Measurements from ENCODE around the gene ATF4. TPM values are rescaled to one million over a fixed set of nuclear protein-coding genes. Genes with fewer than 3 reads are reported as not detected.

ATF4 gene
- total and polyA plus RNA-seq, 2 of the 13 experiments (the other 11 are each of a cell fraction or from before 2014, with no cell fraction given) = 486 to 1,297 TPM

- peak; percentile 91; the same call in 1 of the 2 replicates for TF ChIP-seq ATF5 (CRISPR knock-in tag; IDR thresholded peaks at IDR 0.05; ENCODE audit: low read depth)
- no peak for TF ChIP-seq BRD4 (CRISPR knock-in tag; IDR thresholded peaks at IDR 0.05)
- TF ChIP-seq SP2 (CRISPR knock-in tag; IDR thresholded peaks at IDR 0.05) = peak; percentile 76
- TF ChIP-seq PHF21A (CRISPR knock-in tag; IDR thresholded peaks at IDR 0.05) = peak; percentile 42; the same call in 1 of the 2 replicates
- no peak; the same call in 1 of the 2 replicates for TF ChIP-seq ZBTB43 (CRISPR knock-in tag; conservative IDR thresholded peaks at IDR 0.05)
- no peak for TF ChIP-seq ZNF746 (CRISPR knock-in tag; IDR thresholded peaks at IDR 0.05)
- TF ChIP-seq GTF3A (CRISPR knock-in tag; conservative IDR thresholded peaks at IDR 0.05) = no peak
- peak; percentile 52; the same call in 1 of the 2 replicates for TF ChIP-seq HNF4A (CRISPR knock-in tag; IDR thresholded peaks at IDR 0.05)
- TF ChIP-seq ATF7 (IDR thresholded peaks at IDR 0.05) = no peak
- 0 out of 2 replicates have a peak, but pooled peaks have one; percentile 76 for TF ChIP-seq ATF7 (CRISPR knock-in tag; IDR thresholded peaks at IDR 0.05)
- no peak for TF ChIP-seq SRSF1 (optimal IDR thresholded peaks at IDR 0.05; ENCODE audit: low read depth, low read length)
- 0 out of 2 replicates have a peak, but pooled peaks have one; percentile 48 for TF ChIP-seq BRCA1 (CRISPR knock-in tag; IDR thresholded peaks at IDR 0.05)
- no peak for TF ChIP-seq ZNF740 (CRISPR knock-in tag; IDR thresholded peaks at IDR 0.05)
- peak; percentile 78 to 84; a peak in 3 of 4 replicates for TF ChIP-seq HMGXB4 (CRISPR knock-in tag; IDR thresholded peaks at IDR 0.05; ENCODE audit: borderline replicate concordance in 1 of 2, low read depth in 1 of 2)
- no peak for TF ChIP-seq XBP1 (CRISPR knock-in tag; IDR thresholded peaks at IDR 0.05)
- TF ChIP-seq RBM22 (optimal IDR thresholded peaks at IDR 0.05; ENCODE audit: low read length) = no peak
- no peak; the same call in 1 of the 2 replicates for TF ChIP-seq ZFP90 (CRISPR knock-in tag; IDR thresholded peaks at IDR 0.05; ENCODE audit: borderline replicate concordance)
- no peak for TF ChIP-seq MYNN (CRISPR knock-in tag; IDR thresholded peaks at IDR 0.05; ENCODE audit: low read depth)
- TF ChIP-seq ZFYVE20 (CRISPR knock-in tag; IDR thresholded peaks at IDR 0.05; ENCODE audit: borderline replicate concordance, low read depth) = no peak
- TF ChIP-seq KMT2A (CRISPR knock-in tag; IDR thresholded peaks at IDR 0.05) = peak; percentile 74
- TF ChIP-seq ZNF441 (CRISPR knock-in tag; IDR thresholded peaks at IDR 0.05; ENCODE audit: borderline replicate concordance) = no peak
- TF ChIP-seq NFYC (CRISPR knock-in tag; IDR thresholded peaks at IDR 0.05) = peak; percentile 56
- TF ChIP-seq RXRA (CRISPR knock-in tag; IDR thresholded peaks at IDR 0.05) = peak; percentile 84
- TF ChIP-seq MIER2 (CRISPR knock-in tag; IDR thresholded peaks at IDR 0.05) = no peak; the same call in 1 of the 2 replicates
- TF ChIP-seq MYPOP (CRISPR knock-in tag; IDR thresholded peaks at IDR 0.05) = no peak
- TF ChIP-seq ZNF792 (CRISPR knock-in tag; IDR thresholded peaks at IDR 0.05) = peak; percentile 84
Measured at GRCh38 chr22:39502109-39502788, 18.1 kb upstream of the ATF4 start, which contains the start of gene MIEF1 (continued).

All from HepG2 (cell line).